ENCODE measurements around the gene FBXL12. TPM values are rescaled to one million over a fixed set of nuclear protein-coding genes. Genes with fewer than 3 reads are reported as not detected.

The FBXL12 gene
- total and polyA plus RNA-seq, 4 experiments from 2014 or later = 10.8 to 30.7 (median 20.1) TPM

DNA sequence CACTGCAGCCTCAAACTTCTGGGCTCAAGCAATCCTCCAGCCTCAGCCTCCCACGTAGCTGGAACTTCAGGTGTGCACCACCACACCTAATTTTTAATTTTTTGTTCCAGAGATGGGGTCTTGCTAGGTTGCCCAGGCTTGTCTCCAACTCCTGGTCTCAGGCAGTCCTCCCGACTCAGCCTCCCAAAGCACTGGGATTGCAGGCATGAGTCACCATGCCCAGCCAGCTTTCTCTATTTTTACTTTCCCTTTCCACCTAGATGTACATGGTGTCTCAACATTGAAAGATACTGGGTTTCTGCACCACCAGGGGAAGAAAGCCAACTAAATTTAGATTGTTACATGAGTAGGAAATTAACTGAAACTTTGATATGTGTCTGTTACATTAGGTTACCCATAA lies 36.5 kb downstream of the FBXL12 start:
- no peak overlapping the region for H3K4me3 Mint-ChIP-seq
- DNase-seq = no peak
- intact Hi-C loops (cut with micrococcal nuclease) = no loop called here
- POLR2A ChIA-PET (ENCODE audit: partially characterized antibody) = interaction anchor here (2.6 kb wide), 1 partner anchor 14 kb away, joined by 8 read pairs; the partner anchor contains the start of gene ZNF846
- no peak overlapping the region for H3K27ac Mint-ChIP-seq
- peaks cover 0 to 25% (median 9%) of the 10 kb centered on the region in 8 donors for H3K9me3 Mint-ChIP-seq
- H3K4me1 Mint-ChIP-seq = peaks cover 11 to 27% (median 21%) of the 10 kb centered on the region in 4 donors
- H3K9me3 ChIP-seq (ENCODE audit: control insufficient read depth in 1 of 2, low read length in 2 of 2) = no peaks in the 10 kb centered on the region
- no peaks in the 10 kb centered on the region for H3K27me3 ChIP-seq (ENCODE audit: insufficient read depth, low read length)
- H3K27me3 Mint-ChIP-seq = no peaks in the 10 kb centered on the region
- H3K27ac ChIP-seq (ENCODE audit: low read depth, low read length) = no peak overlapping the region
- CTCF ChIA-PET (ENCODE audit: partially characterized antibody) = interaction anchor here (1.6 kb wide), 1 partner anchor 13 kb away, joined by 6 read pairs; the partner anchor contains the start of gene ZNF846
- H3K4me3 ChIP-seq (ENCODE audit: low read length in 2 of 2) = no peak overlapping the region
- H3K36me3 Mint-ChIP-seq = peaks cover 11 to 15% of the 10 kb centered on the region in 2 donors
- H3K36me3 ChIP-seq (ENCODE audit: insufficient read depth, low read length) = no peaks in the 10 kb centered on the region
- peaks cover 12% of the 10 kb centered on the region for H3K4me1 ChIP-seq (ENCODE audit: insufficient read depth, low read length)

DNA sequence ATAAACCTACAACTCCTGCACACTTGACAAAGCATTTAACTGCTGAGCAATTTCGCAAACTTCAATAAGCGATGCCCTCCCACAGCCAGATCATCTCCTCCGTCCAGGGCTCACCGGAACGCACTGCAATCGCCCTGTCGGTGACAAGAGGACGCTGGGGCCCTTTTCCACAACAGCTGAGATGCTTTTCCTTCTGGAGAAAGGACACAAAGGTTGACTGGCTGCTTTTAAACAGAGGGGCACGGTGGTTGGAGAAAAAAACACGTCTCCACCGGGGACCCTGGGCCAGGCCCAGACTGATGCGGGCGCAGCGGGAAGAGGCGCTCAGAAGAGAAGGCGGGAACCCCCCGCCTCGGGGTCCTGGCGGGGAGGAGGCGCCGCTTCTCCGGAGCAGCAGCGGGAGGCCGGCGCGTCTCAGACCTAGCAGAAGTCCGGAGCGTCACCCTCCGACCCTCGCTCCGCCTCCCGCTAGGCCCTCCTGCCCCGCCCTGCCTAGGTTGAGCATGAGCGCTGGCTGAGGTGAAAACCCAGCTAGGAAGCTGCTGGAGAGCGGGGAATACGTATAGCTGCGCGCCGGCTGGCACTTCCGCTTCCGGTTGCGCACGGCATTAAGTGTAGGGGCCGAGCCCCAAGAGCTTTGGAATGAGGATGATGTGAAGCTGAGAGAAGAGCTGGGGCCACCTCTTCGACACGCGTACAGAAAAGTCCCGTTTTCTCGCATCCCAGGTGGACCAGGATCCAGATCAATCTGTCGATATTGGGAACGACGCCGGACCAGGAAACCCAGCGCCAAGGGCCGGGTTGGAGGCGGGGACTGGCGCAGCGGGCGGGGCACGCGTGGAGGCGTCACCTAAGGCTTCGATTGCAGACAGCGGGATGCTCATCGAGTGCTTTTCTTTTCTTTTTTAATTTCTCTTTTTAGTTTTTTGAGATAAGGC lies 50.4 kb downstream of the FBXL12 start, which contains the start of gene ZNF846:
ZNF846 (minus strand) TSS at position 564 of the 938 bp plus-strand sequence. CDS start 3,788 bp downstream, outside the sequence.
- POLR2A ChIA-PET (ENCODE audit: partially characterized antibody) = interaction anchor here (0.7 to 3.2 kb wide), 29 partner anchors 10 to 937 kb away, joined by 3 to 36 read pairs (median 4); partner anchors contain the start of genes ANGPTL6, FBXL12, MBD3L1 and UBL5
- DNase-seq = peak; percentile 91 to 94 (median 92)
- CTCF ChIA-PET (ENCODE audit: partially characterized antibody) = interaction anchor here (0.6 to 2.6 kb wide), 8 partner anchors 9 to 148 kb away, joined by 3 to 13 read pairs (median 4); partner anchors contain the start of gene UBL5
- Histone ChIP-seq H3K36me3 (ENCODE audit: insufficient read depth, low read length) (no peaks in the 10 kb centered on the region), H3K27me3 (ENCODE audit: insufficient read depth, low read length) (no peaks in the 10 kb centered on the region), H3K4me1 (ENCODE audit: insufficient read depth, low read length) (peaks cover 15% of the 10 kb centered on the region), H3K9me3 (ENCODE audit: control insufficient read depth in 1 of 2, low read length in 2 of 2) (peaks cover 0 to 1% of the 10 kb centered on the region in 2 donors), H3K27ac (ENCODE audit: low read depth, low read length) (peak within 1 kb of the TSS; percentile 94), H3K4me3 (ENCODE audit: low read length in 2 of 2) (peak within 1 kb of the TSS; percentile 98 to 100)
- H3K27me3 Mint-ChIP-seq = no peaks in the 10 kb centered on the region
- peaks cover 1 to 15% (median 12%) of the 10 kb centered on the region in 8 donors for H3K9me3 Mint-ChIP-seq
- H3K36me3 Mint-ChIP-seq = peaks cover 17 to 18% of the 10 kb centered on the region in 2 donors
- peak within 1 kb of the TSS; percentile 98 to 100 (median 99) for H3K27ac Mint-ChIP-seq
- peaks cover 6 to 12% (median 9%) of the 10 kb centered on the region in 4 donors for H3K4me1 Mint-ChIP-seq
- H3K4me3 Mint-ChIP-seq = peak within 1 kb of the TSS; percentile 94 to 99 (median 96)
- intact Hi-C loops (cut with micrococcal nuclease) = loop anchor here (1.0 to 10.0 kb wide), 7 partner anchors 17 to 334 kb away; partner anchors contain the start of genes FBXL12, ZNF266, ZNF561 and ZNF562

Other genes with a start within 250 kb of the FBXL12 start
- gene ZNF121, start 234.6 kb downstream of the FBXL12 start, total RNA-seq = 10 to 100 TPM; 47.2 to 53.0 TPM
- gene ZNF121, start 234.6 kb downstream of the FBXL12 start, polyA plus RNA-seq = 1 to 10 TPM; 2.1 to 4.2 TPM
- gene ZNF561, start 197.8 kb downstream of the FBXL12 start, total RNA-seq = 10 to 100 TPM; 67.2 to 75.8 TPM
- gene ZNF561, start 197.8 kb downstream of the FBXL12 start, polyA plus RNA-seq = 10 to 100 TPM; 12.5 to 17.4 TPM
- 10 to 100 TPM; 21.2 to 23.2 TPM for gene ZNF562, start 144.0 kb downstream of the FBXL12 start, total RNA-seq
- gene ZNF562, start 144.0 kb downstream of the FBXL12 start, polyA plus RNA-seq = 1 to 10 TPM; 1.2 to 3.9 TPM
- gene ZNF846, start 50.3 kb downstream of the FBXL12 start, total RNA-seq = 10 to 100 TPM; 16.9 to 19.7 TPM
- gene ZNF846, start 50.3 kb downstream of the FBXL12 start, polyA plus RNA-seq = 1 to 10 TPM; 4.0 to 5.4 TPM
- gene UBL5, start 8.8 kb upstream of the FBXL12 start, total RNA-seq = 100 to 1,000 TPM; 241 to 247 TPM
- 100 to 1,000 TPM; 703 to 753 TPM for gene UBL5, start 8.8 kb upstream of the FBXL12 start, polyA plus RNA-seq
- 10 to 100 TPM; 72.1 to 76.9 TPM for gene PIN1, start 16.2 kb upstream of the FBXL12 start, total RNA-seq
- gene PIN1, start 16.2 kb upstream of the FBXL12 start, polyA plus RNA-seq = 100 to 1,000 TPM in 1 of 2 donors, 10 to 100 TPM in 1; 85.1 to 167 TPM
- 10 to 100 TPM; 10.1 to 10.4 TPM for gene OLFM2, start 117.4 kb upstream of the FBXL12 start, total RNA-seq
- gene OLFM2, start 117.4 kb upstream of the FBXL12 start, polyA plus RNA-seq = 1 to 10 TPM; 5.0 to 8.8 TPM
- gene COL5A3, start 191.4 kb upstream of the FBXL12 start, total RNA-seq = 1 to 10 TPM; 3.5 to 4.3 TPM
- under 1 TPM; 0.07 to 0.45 TPM for gene COL5A3, start 191.4 kb upstream of the FBXL12 start, polyA plus RNA-seq
- not detected for gene RDH8, start 194.4 kb upstream of the FBXL12 start, total RNA-seq
- gene RDH8, start 194.4 kb upstream of the FBXL12 start, polyA plus RNA-seq = not detected

Data from CD4-positive, alpha-beta memory T cell (primary cell).